Embryonic facial prominence (tissue), 1 donor: Measurements from ENCODE around the gene FAM98C.
"Not testable (repeated sequence)": the region's sequence is repeated elsewhere in the genome, so short reads cannot be mapped to it uniquely, and the experiment has no call there.

Experiments
- DNase-seq: peaks from one replicate; pipeline ENCODE4 v3.0.0-alpha.2; 2016; ENCODE audit errors: extremely low spot score

The FAM98C gene

DNA sequence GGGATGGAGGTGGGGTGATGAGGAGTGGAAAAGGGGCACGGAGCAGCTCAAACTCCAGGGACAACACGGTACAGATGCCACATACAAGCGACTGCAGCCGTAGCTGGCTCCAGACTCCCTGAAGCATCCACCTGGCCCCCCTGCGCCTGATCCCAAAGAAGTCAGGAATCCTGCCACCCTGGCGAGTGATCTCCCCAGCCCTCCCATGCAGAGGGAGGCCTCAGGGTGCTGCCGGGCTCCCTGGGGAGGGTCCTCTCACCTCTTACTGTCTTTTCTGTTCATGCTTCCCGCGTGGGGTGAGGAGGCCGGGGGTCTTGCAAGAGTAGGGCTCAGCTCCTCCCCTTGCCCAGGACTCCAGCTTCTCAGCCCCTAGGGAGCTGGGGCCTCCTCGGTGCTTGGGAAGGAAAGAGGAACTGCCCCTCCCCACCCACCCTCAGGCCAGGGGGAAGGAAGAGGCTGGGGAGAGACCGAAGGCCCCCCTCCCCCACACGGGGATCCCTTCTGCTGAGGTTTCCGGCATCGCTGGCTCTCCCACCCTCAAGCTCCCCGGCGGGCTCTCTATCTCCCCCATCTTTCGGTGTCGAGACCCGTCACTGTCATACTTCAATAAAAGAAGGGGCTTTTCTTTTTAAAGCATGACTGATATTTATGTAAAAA lies 23.0 kb downstream of the FAM98C start, which contains the start of gene RASGRP4:
Gene RASGRP4 (minus strand): TSS at position 410 of the 657 bp plus-strand sequence. CDS start 128 bp downstream, at position 282.
- DNase-seq = no peak

DNA sequence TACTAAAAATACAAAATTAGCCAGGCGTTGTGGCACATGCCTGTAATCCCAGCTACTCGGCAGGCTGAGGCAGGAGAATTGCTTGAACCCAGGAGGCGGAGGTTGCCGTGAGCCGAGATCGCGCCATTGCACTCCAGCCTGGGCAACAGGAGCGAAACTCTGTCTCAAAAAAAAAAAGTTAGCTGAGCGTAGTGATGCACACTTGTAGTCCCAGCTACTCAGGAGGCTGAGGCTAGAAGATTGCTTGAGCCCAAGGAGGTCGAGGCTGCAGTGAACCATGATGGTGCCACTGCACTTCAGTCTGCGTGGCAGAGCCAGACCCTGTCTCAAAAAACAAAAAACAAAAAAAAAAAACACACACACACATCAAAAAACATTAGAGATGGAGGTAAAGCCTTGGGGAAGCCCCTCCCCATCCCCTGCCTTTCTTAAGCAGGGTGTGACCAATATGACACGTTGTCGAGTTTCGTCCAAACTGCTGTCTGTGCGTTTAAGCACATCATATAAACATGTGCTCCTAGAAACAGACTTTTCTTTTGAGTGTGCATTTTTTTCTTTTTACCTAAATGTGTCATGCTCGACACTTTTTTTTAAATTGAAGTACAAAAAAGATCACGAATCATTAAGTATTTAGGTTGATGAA lies 24.3 kb downstream of the FAM98C start:
- not testable (repeated sequence) for DNase-seq

DNA sequence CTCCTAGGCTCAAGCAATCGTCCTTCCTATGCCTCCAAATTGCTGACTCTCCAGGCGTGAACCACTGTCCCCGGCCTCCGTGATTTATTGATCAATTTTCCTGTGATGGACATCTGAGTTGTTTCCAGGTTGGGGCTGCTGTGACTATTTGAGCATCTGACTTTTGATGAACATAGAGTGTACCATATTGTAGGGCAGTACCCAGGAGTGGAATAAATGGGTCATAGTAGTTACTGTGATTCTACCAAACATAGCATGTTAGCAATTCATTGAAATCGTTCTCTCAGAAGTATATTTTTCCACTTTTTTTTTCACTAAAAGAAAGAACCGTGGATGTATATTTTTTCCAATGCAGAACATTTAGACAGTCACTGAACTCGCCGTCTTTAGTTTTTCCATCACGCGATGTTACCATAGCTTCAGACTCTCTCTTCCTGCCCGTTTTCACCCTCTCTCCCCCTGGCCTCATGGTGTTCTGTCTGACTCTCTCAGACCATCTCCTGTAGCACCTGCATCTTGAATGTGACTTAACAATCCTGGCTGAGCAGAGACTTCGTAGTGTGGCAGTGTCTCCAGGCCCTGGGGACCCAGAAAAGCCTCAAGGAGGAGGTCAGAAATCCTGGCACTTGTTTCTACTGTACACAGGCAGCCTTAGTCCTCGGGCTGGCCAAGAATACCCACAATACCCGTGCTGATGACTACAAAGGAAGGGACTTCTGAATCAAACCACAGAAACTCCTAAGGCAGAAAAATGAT lies 26.3 kb downstream of the FAM98C start:
- no peak for DNase-seq

DNA sequence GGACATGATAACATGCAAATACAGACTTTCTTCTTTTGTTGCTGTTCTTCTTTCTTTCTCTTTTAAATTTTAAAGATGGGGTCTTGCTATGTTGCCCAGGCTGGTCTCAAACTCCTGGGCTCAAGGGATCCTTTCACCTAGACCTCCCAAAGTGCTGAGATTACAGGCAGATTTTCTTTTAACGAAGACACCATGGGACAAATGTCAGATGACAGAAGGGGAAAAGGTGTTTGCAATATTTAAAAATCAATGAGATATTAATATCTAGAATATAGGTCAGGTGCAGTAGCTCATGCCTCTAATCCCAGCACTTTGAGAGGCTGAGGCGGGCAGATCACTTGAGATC lies 26.9 kb downstream of the FAM98C start:
- DNase-seq = no peak

DNA sequence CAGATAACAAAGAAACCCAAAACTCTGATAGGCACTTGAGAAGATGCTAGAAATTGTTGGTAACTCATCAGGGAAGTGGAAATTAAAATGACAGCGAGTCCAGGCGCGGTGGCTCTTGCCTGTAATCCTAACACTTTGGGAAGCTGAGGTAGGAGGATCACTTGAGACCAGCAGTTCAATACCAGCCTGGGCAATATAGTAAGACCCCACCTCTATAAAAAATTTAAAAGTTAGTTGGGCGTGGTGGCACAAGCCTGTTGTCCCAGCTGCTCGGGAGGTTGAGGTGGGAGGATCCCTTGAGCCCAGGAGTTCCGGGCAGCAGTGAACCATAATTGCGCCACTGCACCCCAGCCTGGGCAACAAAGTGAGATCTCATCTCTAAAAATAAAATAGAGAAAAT lies 28.0 kb downstream of the FAM98C start:
- DNase-seq = no peak

DNA sequence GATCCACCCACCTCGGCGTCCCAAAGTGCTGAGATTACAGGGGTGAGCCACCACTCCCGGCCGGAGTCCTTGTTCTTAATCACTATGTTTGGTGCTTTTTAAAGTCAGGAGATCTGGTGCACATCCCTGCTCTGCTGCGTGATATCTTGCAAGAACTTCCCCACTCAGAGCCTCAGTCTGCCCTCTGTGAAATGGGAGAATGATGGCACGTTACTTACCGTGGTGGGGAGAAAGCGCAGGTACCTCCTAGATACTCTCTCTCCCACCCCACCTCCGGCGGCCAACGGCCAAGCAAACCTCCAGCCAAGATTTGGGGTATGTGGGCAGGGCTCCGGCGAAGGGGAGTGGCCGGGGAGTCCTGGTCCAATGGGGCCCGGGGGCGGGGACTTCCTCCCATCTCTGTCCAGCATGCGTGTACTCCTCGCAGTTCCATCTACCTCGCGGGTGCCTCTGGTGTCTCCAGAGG lies 30.4 kb downstream of the FAM98C start, which contains the start of gene RYR1:
Gene RYR1 (plus strand): TSS at position 424 of the 466 bp plus-strand sequence. CDS start 139 bp downstream, outside the sequence.
- DNase-seq = no peak

DNA sequence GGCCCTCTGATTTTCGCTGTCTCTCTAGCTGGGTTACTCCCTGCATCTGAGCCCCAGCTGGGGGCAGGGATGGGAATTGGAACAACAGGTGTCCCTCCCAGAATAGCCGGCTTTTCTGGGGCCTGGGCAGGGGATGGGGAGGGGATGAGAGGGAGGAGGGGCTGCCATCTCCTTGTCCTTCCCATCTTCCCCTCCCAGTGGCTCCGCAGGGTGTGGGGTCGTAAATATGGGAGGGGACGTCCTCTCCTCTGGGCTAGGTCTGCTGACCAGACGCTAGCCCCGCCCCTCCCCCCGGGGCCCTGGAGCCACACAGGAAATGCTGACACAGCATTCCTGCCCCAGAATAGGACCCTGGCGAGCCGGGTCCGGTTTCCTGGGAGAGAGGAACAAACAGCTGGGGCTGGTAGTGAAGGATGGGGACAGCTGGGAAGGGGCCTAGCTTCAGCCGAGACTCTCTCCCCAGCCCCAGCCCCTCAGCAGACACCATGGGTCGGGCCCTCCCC lies 31.7 kb downstream of the FAM98C start:
- DNase-seq = no peak

DNA sequence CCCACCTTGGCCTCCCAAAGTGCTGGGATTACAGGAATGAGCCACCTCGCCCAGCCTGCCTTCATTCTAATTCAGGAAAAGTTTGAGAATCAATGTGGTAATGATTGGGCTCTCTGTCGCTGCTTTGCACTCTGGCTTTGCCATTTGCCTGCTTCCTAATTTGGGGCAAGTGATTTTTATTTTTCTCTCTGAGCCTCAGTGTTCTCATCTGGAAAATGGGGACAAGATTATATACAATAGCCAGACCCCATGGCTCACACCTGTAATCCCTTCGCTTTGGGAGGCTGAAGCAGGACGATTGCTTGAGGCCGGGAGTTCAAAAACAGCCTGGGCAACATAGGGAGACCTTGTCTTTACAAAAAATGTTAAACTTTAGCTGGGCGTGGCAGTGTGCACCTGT lies 34.4 kb downstream of the FAM98C start:
- DNase-seq = no peak

DNA sequence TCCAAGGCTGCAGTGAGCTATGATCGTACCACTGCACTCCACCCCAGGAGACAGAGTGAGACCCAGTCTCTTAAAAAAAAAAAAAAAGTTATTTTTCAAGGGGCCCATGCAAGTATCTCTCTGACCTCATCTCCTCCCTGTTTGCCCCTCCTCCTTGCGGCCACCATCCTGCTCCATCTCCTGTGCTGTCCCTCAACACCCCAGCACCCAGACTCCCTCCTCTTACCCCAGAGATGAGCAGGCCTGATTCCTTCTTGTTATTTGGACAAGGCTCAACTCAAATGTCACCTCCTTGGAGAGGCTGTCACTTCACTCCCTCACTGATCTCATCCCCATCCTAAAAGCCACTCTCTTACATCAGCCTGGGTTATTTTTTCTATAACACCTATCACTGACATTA lies 35.0 kb downstream of the FAM98C start:
- no peak for DNase-seq

DNA sequence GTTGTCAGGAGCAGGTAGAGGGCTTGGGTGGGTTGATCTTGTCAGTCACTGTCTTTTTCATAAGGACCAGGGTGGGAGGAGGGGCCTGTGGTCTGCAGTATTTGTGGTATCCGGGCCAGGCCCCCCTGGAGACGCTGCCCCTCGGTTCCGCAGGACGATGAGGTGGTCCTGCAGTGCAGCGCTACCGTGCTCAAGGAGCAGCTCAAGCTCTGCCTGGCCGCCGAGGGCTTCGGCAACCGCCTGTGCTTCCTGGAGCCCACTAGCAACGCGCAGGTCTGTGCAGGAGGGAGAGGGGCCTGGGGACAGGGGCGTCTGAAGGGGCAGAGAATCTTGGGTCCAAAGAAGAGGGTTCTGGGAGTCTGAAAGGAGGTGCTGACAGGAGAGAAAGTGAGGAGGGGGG lies 37.7 kb downstream of the FAM98C start:
- DNase-seq = no peak

DNA sequence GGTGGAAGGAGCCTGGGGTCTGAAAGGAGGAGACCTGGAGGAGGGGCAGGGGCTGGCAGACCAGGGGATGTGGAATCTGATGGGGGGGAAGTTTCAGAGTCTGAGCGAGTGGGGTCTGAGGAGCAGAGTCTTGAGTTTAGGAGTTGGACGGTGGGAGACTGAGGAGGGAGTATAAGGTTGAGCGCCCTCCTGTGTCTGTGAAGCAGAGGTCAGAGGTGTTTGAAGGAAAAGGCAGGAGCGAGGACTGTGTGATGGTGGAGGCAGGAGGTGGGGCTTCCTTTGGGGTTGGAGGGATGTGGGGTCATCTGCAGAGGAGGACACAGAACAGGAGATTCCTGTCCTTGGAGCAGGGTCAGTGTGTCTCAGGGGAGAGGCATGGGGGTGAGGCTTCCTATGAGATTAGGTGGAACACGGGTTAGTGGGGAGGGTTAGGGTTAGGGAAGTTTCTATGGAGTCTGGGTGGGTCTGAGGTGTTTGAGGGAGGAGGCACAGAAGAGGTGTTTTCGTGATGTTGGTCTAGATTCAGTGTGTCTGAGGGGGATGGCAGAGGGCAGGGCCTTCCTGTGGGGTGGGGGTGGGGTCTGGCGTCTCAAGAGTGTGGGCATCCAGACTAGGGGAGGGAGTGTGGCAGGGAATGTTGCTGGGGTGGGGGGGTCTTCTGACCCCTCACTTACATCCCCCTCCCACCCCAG lies 38.9 kb downstream of the FAM98C start:
- no peak for DNase-seq

DNA sequence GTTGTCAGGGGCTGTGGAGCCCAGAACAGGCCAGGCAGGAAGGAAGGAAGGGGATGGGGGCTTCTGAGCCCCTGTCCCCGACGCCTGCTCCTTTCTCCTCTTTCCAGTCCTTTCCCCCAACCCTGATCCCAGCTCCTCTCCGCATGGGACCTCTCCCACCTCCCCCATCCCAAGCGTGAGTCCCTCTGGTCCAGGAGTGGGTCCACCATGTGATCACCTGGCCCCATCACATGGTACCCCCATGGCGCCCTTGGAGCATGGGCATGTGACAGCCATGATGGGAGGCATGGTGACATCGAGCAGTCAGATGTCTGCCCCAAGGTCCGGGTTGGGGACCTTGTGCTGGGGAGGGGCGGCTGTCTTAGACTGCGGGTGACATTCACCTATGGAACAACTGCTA lies 39.8 kb downstream of the FAM98C start:
- no peak for DNase-seq

DNA sequence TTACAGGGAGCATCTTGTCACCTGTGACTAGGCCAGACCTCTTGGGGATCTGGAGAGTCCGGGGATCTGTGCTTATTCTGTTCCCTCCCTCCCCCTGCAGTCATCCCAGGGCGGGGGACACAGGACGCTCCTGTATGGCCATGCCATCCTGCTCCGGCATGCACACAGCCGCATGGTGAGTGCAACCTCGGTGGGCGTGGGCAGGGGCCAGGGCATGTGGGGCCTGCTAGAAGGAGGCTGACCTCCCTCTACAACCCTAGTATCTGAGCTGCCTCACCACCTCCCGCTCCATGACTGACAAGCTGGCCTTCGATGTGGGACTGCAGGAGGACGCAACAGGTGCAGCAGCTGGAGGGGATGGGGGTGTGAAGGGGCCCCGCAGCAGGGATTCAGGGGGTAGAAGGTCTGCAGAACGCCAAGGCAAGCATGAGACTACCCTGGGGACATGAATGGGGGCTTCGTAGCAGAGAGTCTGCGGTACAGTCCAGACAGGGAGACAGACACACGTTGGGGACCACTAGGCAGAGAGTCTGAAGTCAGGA lies 40.6 kb downstream of the FAM98C start:
- DNase-seq = no peak

DNA sequence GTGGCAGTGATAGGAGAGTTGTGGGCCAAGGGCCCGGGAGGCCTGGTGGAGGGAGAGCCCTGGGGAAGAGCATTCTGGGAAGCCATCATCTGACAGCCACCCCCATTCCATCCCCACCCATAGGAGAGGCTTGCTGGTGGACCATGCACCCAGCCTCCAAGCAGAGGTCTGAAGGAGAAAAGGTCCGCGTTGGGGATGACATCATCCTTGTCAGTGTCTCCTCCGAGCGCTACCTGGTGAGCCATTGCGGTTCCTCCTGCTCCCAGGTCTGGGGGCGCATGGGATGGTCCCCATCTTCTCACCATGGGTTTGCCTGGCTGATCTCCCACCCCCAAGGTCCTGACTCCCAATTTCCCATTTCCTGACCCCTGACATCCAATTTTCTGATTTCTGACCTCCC lies 41.1 kb downstream of the FAM98C start:
- DNase-seq = no peak

DNA sequence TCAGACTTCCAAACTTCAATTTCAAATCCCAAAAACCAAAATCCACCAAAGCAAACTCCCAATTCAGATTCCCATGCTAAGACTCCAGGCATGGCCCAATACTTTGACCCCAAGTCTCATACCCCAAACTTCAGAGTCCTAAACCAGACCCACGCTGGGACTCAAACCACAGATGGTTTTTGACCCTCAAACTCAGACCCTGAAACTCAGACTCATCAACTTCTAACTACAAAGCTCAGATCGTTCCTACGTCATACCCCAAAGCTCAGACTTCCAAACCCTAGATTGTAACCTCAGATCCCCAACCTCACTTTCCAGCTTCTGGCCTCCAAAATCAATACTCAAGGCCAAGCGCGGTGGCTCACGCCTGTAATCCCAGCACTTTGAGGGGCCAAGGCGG lies 42.5 kb downstream of the FAM98C start:
- no peak for DNase-seq

DNA sequence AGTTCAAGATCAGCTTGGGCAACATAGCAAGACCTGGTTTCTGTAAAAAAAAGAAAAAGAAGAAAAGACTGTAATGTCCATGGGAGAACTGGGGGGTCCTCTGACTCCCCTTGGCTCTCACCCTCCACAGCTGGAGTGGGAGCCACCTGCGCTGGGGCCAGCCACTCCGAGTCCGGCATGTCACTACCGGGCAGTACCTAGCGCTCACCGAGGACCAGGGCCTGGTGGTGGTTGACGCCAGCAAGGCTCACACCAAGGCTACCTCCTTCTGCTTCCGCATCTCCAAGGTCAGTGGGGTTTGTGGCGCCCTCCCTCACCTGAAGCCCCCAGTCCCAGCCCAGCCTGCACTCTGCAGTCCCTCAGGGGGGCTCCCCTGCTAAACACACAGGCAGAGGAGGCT lies 45.3 kb downstream of the FAM98C start:
- no peak for DNase-seq

DNA sequence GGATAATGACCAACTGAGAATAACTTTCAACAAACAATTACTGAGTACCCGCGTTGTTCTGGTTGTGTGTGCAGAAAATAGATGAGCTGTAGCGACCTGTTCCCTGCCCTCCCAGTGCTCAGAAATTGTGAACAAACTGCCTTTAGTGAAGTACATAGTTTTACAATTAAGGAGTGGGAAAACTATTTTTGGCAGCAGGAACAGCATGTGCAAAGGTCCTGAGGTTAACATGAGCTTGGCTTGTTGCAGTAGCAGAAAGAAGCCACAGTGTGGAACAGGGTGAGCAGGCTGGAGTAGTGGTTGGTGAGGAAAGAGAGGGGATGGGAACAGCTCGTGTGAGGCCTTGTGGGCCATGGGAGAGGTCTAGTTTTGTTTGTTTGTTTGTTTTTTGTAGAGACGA lies 46.6 kb downstream of the FAM98C start:
- DNase-seq = no peak

DNA sequence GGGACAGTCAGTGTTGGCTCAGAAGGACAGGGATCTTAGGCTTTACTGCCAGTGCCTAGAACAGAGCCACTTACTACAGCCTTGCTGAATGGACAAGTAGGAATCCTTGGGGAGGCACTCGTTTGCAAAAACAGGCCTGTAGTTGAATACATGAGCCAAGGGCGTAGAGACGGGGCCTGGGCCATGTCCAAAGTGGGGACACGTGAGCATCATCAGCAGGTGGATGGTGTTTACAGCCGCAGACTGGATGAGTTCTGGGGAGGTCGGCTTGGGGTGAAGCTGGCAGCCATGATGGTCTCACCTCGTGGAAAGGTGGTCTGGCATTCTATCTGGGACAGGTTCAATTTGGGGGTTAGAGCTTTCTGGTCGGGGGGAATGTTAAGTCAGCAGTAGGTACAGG lies 48.1 kb downstream of the FAM98C start:
- DNase-seq = no peak

DNA sequence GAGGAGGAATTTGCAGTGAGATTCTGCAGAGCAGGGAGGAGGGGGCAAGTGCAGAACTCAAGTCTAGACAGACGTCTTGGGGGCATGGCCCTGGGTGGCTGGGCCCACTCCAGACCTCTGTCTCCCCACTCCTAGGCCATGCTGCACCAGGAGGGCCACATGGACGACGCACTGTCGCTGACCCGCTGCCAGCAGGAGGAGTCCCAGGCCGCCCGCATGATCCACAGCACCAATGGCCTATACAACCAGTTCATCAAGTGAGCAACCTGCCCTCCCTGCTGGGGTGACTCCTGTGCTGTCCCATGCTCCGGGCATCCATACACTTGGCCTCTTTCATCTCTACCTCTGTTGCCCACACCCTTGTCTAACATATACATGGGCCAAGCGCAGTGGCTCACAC lies 48.7 kb downstream of the FAM98C start:
- DNase-seq = no peak

DNA sequence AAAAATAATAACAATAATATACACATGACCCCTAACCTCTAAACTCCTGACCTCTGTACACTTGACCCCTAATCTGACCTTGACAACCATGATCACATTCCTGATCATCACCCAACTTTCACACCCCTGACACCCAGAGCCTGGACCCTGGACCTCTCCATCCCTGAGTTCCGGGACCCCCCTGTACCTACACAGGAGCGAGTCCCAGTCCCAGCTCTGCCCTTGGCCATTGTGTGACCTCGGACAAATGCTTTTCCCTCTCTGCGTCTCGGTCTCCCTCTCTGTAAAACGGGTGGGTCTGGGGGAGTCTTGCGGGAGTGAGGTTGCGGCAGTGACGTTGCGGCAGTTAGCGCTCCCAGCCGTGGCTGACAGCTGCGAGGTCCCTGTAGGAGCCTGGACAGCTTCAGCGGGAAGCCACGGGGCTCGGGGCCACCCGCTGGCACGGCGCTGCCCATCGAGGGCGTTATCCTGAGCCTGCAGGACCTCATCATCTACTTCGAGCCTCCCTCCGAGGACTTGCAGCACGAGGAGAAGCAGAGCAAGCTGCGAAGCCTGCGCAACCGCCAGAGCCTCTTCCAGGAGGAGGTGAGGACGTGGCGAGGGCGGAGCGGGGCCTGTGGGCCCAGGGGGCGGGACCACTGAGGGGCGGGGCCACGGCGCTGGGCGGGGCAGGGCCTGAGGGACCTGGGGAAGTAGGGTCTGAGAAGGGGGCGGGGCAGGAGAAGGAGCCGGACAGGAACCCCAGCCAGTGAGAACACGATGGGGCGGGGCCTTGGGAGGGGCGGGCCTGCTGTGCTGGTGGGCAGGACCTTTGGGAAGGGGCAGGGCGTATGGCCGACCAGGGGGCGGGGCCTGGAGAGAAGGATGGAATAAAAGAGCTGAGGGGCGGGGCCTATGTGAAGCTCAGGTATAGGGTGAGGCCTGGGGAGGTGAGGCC lies 49.8 kb downstream of the FAM98C start:
- no peak for DNase-seq

DNA sequence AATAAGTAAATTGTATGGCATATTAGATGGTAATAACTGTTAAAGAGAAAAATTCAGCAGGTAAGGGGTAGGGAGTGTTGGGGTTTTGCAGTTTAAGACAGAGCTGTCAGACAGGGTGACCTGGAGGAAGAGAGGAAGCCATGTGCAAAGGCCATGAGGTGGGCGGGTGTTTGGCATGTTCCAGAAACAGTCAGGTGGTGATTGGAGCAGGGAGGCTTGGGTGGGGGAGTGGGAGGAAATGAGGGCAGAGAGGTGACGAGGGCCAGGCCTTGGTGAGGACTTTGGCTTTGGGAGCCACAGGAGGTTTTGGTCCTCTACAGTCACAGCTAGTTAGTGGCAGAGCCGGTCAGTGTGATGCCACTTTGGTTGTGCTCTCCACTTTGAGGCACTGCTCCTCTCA lies 50.7 kb downstream of the FAM98C start:
- no peak for DNase-seq
